ENCODE results near the gene OARD1. TPM values are rescaled to one million over a fixed set of nuclear protein-coding genes. Genes with fewer than 3 reads are reported as not detected.
A peak's percentile ranks its signal among the peaks of the same experiment; 100 is the strongest.

Gene OARD1
- total RNA-seq, 1 donor from 2014 or later: 26.8 TPM

DNA sequence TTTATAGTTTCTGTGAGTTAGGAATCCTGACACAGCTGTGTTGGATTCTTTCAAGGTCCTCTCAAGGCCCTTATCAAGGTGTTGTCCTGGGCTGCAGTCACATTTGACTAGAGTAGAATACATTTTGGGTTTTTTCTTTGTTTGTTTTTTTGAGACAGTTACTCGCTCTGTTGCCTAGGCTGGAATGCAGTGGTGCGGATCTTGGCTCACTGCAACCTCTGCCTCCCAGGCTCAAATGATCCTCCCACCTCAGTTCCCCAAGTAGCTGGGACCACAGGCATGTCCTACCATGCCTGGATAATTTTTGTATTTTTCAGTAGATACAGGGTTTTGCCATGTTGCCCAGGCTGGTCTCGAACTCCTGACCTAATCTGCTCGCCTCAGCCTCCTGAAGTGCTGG, 16.3 kb upstream of the OARD1 start:
- Mint-ChIP-seq H3K9me3 (no peaks in the 10 kb centered on the region), H3K4me1 (ENCODE audit: low read depth) (peaks cover 10% of the 10 kb centered on the region), H3K4me3 (no peak overlapping the region), H3K27ac (no peak overlapping the region), H3K36me3 (ENCODE audit: low read depth) (peaks cover 58% of the 10 kb centered on the region), H3K27me3 (ENCODE audit: insufficient read depth) (no peaks in the 10 kb centered on the region)
- no peak for DNase-seq (ENCODE audit: low spot score)
- intact Hi-C loops (cut with micrococcal nuclease): no loop called here

DNA sequence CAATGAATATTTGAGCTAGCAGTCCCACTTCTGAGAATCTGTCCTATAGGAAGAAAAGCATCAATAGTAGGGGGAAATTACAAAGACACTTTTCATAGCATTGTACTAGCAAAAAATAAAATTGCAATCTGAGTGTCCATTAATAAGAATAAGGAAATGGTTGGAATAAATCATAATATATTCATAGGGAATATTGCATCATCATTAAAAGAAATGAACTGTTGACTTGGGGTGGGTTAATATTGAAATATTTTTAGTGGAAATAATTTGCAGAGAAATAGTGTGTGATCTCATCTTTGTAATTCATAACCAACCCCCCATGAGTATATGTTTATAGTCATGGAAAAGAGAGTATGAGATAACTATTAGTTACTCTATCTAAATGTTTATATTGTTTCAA, 13.0 kb upstream of the OARD1 start:
- H3K27me3 Mint-ChIP-seq (ENCODE audit: insufficient read depth): no peaks in the 10 kb centered on the region
- H3K9me3 Mint-ChIP-seq: no peaks in the 10 kb centered on the region
- no peak overlapping the region for H3K4me3 Mint-ChIP-seq
- peaks cover 56% of the 10 kb centered on the region for H3K36me3 Mint-ChIP-seq (ENCODE audit: low read depth)
- intact Hi-C loops (cut with micrococcal nuclease): no loop called here
- H3K4me1 Mint-ChIP-seq (ENCODE audit: low read depth): peaks cover 34% of the 10 kb centered on the region
- no peak overlapping the region for H3K27ac Mint-ChIP-seq
- no peak for DNase-seq (ENCODE audit: low spot score)

- no peak overlapping the region for H3K4me3 Mint-ChIP-seq
- no peaks in the 10 kb centered on the region for H3K9me3 Mint-ChIP-seq
- peaks cover 49% of the 10 kb centered on the region for H3K4me1 Mint-ChIP-seq (ENCODE audit: low read depth)
- intact Hi-C loops (cut with micrococcal nuclease): no loop called here
- peaks cover 58% of the 10 kb centered on the region for H3K36me3 Mint-ChIP-seq (ENCODE audit: low read depth)
- no peaks in the 10 kb centered on the region for H3K27me3 Mint-ChIP-seq (ENCODE audit: insufficient read depth)
- no peak for DNase-seq (ENCODE audit: low spot score)
- no peak overlapping the region for H3K27ac Mint-ChIP-seq
Observed at GRCh38 chr6:41083072-41083471, 10.9 kb upstream of the OARD1 start.

DNA sequence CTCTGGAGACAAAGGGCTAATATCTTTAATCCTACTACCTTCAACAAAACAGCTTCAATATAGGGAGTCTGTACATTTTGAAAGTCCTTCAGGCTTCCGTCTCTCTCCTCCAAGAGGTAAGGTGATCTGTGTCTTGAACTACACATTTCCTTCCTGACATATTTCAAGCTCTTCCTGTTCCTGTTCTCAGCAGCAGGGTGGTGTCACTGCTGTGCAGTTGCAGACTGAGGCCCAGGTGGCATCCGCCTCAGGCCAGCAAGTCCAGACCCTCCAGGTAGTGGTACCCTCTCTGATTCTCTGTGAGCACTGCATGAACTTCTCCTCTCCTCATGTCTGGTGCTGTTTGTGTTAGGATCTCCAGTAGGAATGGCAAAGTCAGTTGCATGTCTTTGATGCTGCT, 8.5 kb upstream of the OARD1 start:
- H3K36me3 Mint-ChIP-seq (ENCODE audit: low read depth): peaks cover 50% of the 10 kb centered on the region
- DNase-seq (ENCODE audit: low spot score): peak; percentile 24

DNA sequence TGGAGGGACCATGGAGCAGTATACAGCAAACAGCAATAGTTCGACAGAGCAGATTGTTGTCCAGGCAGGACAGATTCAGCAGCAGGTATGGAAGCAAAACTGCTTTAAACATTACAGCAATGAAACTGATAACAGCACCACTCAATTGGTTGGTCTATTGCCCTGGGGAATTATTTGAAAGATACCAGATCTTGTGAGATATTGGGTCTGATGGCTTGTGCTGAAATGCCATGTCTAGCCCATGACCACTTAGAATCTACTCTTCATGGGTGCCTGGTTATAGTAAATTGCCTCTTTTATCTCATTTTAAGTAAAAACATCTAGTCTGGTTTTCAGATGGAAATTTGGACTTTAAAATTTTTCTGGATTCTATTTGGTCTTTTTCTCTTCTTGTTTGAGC, 6.9 kb upstream of the OARD1 start:
- Mint-ChIP-seq H3K27me3 (ENCODE audit: insufficient read depth) (no peaks in the 10 kb centered on the region), H3K36me3 (ENCODE audit: low read depth) (peaks cover 50% of the 10 kb centered on the region), H3K4me1 (ENCODE audit: low read depth) (peaks cover 77% of the 10 kb centered on the region), H3K9me3 (no peaks in the 10 kb centered on the region), H3K27ac (peak overlapping the region; percentile 36), H3K4me3 (no peak overlapping the region)
- intact Hi-C loops (cut with micrococcal nuclease): loop anchor here (10.0 kb wide), 1 partner anchor 656 kb away; the partner anchor contains the start of gene TFEB
- DNase-seq (ENCODE audit: low spot score): no peak

More for the DNA sequence above, 8.5 kb upstream of the OARD1 start:
- intact Hi-C loops (cut with micrococcal nuclease): no loop called here
- Mint-ChIP-seq H3K27ac (peak overlapping the region; percentile 77), H3K4me1 (ENCODE audit: low read depth) (peaks cover 67% of the 10 kb centered on the region), H3K27me3 (ENCODE audit: insufficient read depth) (no peaks in the 10 kb centered on the region), H3K4me3 (peak overlapping the region; percentile 77), H3K9me3 (no peaks in the 10 kb centered on the region)

DNA sequence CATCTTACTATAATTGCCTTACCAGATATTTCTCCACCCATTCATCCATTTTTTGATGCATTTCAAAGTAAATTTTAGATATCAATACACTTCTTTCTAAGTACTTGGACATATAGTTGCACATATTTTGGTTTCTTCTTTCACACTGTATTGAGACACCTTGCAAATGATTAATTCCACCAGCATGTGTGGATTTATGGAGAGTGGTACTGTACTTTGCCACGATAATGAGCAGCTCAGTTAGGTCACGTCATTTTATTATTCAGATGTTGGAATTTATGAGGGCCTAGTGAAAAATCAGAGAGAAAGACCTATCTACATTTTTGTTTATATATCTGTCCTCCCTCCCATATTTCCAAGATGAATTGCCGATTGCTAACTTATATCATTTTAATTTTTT, 5.9 kb upstream of the OARD1 start:
- Mint-ChIP-seq H3K4me3 (no peak overlapping the region), H3K36me3 (ENCODE audit: low read depth) (peaks cover 45% of the 10 kb centered on the region), H3K27ac (no peak overlapping the region), H3K4me1 (ENCODE audit: low read depth) (peaks cover 80% of the 10 kb centered on the region), H3K27me3 (ENCODE audit: insufficient read depth) (no peaks in the 10 kb centered on the region), H3K9me3 (no peaks in the 10 kb centered on the region)
- intact Hi-C loops (cut with micrococcal nuclease): loop anchor here (10.0 kb wide), 1 partner anchor 657 kb away; the partner anchor contains the start of gene TFEB
- no peak for DNase-seq (ENCODE audit: low spot score)

DNA sequence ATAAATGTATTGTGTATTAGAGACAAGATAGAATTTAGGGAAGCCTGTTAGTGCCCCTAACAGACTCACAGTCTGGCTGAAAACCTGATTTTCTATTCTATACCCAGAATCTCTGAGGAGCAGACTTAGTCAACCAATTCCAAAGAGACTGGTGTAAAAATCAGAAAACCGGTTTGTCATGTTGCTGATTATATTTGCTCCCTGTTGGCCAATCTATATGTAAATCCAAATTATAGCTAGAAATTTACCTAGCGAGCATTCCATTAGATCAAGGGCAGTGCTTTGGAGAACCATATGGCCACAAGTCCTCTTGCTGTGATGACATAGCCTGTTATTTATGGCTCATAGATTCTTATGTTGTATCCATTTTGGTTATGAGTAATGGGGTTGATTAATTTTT, 5.4 kb upstream of the OARD1 start:
- Mint-ChIP-seq H3K27ac (no peak overlapping the region), H3K27me3 (ENCODE audit: insufficient read depth) (peaks cover 2% of the 10 kb centered on the region), H3K4me1 (ENCODE audit: low read depth) (peaks cover 74% of the 10 kb centered on the region), H3K36me3 (ENCODE audit: low read depth) (peaks cover 42% of the 10 kb centered on the region), H3K9me3 (no peaks in the 10 kb centered on the region), H3K4me3 (no peak overlapping the region)
- DNase-seq (ENCODE audit: low spot score): no peak
- intact Hi-C loops (cut with micrococcal nuclease): loop anchor here (10.0 kb wide), 1 partner anchor 657 kb away; the partner anchor contains the start of gene TFEB

GRCh38 chr6:41075651-41076626, 3.8 kb upstream of the OARD1 start:
- intact Hi-C loops (cut with micrococcal nuclease): loop anchor here (10.0 kb wide), 1 partner anchor 659 kb away; the partner anchor contains the start of gene TFEB
- Mint-ChIP-seq H3K9me3 (no peaks in the 10 kb centered on the region), H3K27ac (peak overlapping the region; percentile 1), H3K27me3 (ENCODE audit: insufficient read depth) (peaks cover 5% of the 10 kb centered on the region), H3K4me1 (ENCODE audit: low read depth) (peaks cover 69% of the 10 kb centered on the region), H3K36me3 (ENCODE audit: low read depth) (peaks cover 42% of the 10 kb centered on the region), H3K4me3 (peak overlapping the region; percentile 95)
- DNase-seq (ENCODE audit: low spot score): no peak

DNA sequence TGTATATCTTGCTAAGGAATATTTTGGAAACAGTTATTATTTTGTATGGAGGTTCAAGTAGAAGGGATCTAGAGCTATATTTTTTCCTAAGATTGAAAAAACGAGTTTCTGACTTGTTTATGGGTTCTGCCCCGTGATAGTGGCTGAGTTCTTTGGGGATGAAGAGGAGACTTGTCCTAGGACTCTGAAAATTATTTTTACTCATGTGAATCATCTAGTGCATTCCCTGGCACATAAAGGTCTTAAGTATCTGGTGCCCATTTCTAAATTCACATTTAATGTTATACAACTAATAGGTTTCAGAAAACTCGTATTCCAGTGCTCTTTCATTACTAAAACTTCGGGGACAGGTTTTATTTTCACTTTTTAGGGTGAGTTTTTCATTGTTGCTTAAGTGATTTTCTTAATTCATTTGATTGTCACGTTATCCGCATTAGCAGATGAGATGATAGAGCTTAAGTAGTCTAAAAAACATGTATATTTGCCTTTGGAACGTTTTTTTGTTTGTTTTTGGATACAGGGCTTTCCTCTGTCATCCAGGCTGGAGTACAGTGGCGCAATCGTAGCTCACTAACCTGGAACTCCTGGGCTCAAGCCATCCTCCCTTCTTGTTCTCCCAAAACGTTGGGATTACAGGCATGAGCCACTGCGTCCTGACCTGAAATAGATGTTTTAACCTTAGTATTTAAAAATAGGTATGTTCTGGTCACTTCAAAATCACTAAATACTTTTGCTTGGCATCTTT, 2.7 kb upstream of the OARD1 start:
- Mint-ChIP-seq H3K36me3 (ENCODE audit: low read depth) (peaks cover 35% of the 10 kb centered on the region), H3K4me1 (ENCODE audit: low read depth) (peaks cover 69% of the 10 kb centered on the region), H3K9me3 (no peaks in the 10 kb centered on the region), H3K27me3 (ENCODE audit: insufficient read depth) (peaks cover 5% of the 10 kb centered on the region), H3K4me3 (peak overlapping the region; percentile 95), H3K27ac (peak overlapping the region; percentile 97)
- no peak for DNase-seq (ENCODE audit: low spot score)
- intact Hi-C loops (cut with micrococcal nuclease): loop anchor here (5.0 to 10.0 kb wide), 4 partner anchors 122 to 1848 kb away; partner anchors contain the start of genes CCND3, KCNK5 and TFEB

- intact Hi-C loops (cut with micrococcal nuclease): loop anchor here (2.0 to 10.0 kb wide), 7 partner anchors 109 to 1959 kb away; partner anchors contain the start of genes CCND3, KCNK5, SAYSD1 and TFEB
- Mint-ChIP-seq H3K9me3 (no peaks in the 10 kb centered on the region), H3K4me3 (peak overlapping the region; percentile 95), H3K4me1 (ENCODE audit: low read depth) (peaks cover 68% of the 10 kb centered on the region), H3K27ac (peak overlapping the region; percentile 97), H3K27me3 (ENCODE audit: insufficient read depth) (peaks cover 5% of the 10 kb centered on the region), H3K36me3 (ENCODE audit: low read depth) (peaks cover 30% of the 10 kb centered on the region)
- peak; percentile 4 for DNase-seq (ENCODE audit: low spot score)
Observed at GRCh38 chr6:41073968-41074691, 2.0 kb upstream of the OARD1 start.

DNA sequence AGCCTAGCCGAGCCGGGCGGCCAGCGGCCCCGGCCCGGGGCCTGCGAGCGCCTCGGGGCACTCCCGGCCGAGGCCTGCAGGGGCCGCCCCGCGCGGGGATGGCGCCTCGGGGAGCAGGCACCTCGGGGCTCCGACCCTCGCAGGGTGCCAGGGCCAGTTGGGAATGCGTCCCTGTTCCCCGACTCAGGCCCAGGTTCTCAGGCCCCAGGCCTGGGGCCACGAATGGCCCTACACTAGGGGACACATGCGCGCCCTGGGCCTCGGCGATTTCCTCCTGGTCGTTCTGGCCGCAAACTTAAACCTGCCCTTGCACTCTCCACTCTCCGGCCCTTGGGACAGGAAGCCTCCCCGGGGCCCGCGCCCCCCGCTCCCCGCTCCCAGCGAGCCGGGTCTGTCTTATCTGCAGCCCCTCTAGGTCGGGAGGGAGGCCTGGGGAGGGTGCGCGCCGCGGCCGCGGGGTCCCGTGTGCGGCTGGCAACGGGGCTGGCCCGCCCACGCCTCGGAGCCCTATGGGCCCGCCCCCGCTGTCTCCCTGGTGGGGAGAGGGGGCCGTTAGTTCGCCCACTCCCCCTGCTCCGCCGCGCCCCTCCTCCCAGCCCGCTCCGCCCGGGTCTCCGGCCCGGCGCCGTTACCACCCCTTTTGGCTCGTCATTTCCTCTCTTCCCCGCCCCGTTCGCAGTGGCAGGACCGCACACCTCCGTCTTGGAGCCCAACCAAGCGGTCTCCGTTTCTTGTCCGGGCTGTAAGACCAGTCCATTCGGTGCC, 1.2 kb upstream of the OARD1 start:
- intact Hi-C loops (cut with micrococcal nuclease): loop anchor here (2.0 to 10.0 kb wide), 7 partner anchors 109 to 1959 kb away; partner anchors contain the start of genes CCND3, KCNK5, SAYSD1 and TFEB
- Mint-ChIP-seq H3K27ac (peak overlapping the region; percentile 97), H3K36me3 (ENCODE audit: low read depth) (peaks cover 25% of the 10 kb centered on the region), H3K4me1 (ENCODE audit: low read depth) (peaks cover 63% of the 10 kb centered on the region), H3K27me3 (ENCODE audit: insufficient read depth) (peaks cover 5% of the 10 kb centered on the region), H3K4me3 (peak overlapping the region; percentile 95), H3K9me3 (no peaks in the 10 kb centered on the region)
- peak; percentile 84 for DNase-seq (ENCODE audit: low spot score)
